A549 (cell line): Measurements from ENCODE around the gene ZBTB38. TPM values are rescaled to one million over a fixed set of nuclear protein-coding genes. Genes with fewer than 3 reads are reported as not detected.

ENCODE experiments used
- ATAC-seq, 2 experiments: fragments of 200-7000 bp in 1 of 2; fragments of >200 bp in 1 of 2; cut with Nextera tagmentation in 1 of 2; cut with Tn5 transposase in 1 of 2; 3 replicates each; pipeline versions ENCODE4 v1.8.0 to v1.9.1; 2018 to 2020; ENCODE audit warnings: mild to moderate bottlenecking in 1 of 2, moderate library complexity in 1 of 2
- CTCF ChIA-PET: fragments of 300-600 bp; sonication (Branson Sonifier 250); formaldehyde crosslinking; extraction: SDS; loops from one replicate; lab custom pipeline; 2021; ENCODE audit warnings: antibody characterized with exemption, inconsistent platforms; lab: Yijun Ruan, JAX
- POLR2A ChIA-PET: fragments of 350-600 bp; formaldehyde crosslinking; extraction: SDS; loops from one replicate; lab custom pipeline; 2021; ENCODE audit warnings: antibody characterized with exemption, inconsistent platforms; lab: Yijun Ruan, JAX
- DNase-seq, 2 experiments: peaks; one replicate each; pipeline versions ENCODE4 v3.0.0 to v3.0.0-alpha.2; 2011 to 2016; ENCODE audit warnings: low read depth in 1 of 2, low spot score in 1 of 2
- FAIRE-seq: peaks from 2 replicates; lab custom pipeline; 2011; peaks lifted over from hg19 to GRCh38; lab: Jason Lieb, UNC
- H3K27ac ChIP-seq, 2 experiments: fragments of >200 bp; sonication (Bioruptor Twin); formaldehyde crosslinking; 3 replicates each; pipeline ENCODE4 v1.5.1; 2016 to 2017
- H3K4me1 ChIP-seq: fragments of >200 bp; sonication (Bioruptor Twin); formaldehyde crosslinking; 3 replicates; pipeline ENCODE4 v1.6.1; 2016
- H3K4me2 ChIP-seq: fragments of >200 bp; sonication (Bioruptor Twin); formaldehyde crosslinking; 3 replicates; pipeline ENCODE4 v1.6.1; 2016
- H3K4me3 ChIP-seq: fragments of >200 bp; sonication (Bioruptor Twin); formaldehyde crosslinking; 3 replicates; pipeline ENCODE4 v1.5.1; 2016
- H3K9me3 ChIP-seq: fragments of >200 bp; sonication (Bioruptor Twin); formaldehyde crosslinking; 3 replicates; pipeline ENCODE4 v1.6.1; 2016
- EP300 ChIP-seq, 2 experiments: fragments of >200 bp; sonication (Bioruptor Twin); formaldehyde crosslinking; IDR thresholded peaks; 2 replicates in 1 of 2; 3 replicates in 1 of 2; pipeline ENCODE4 v1.6.1; 2016 to 2017
- HOXA7 ChIP-seq: fragments of 250-450 bp; sonication (Bioruptor Pico); IDR thresholded peaks from 2 replicates; pipeline ENCODE4 v1.5.0; 2020; ENCODE audit warnings: mild to moderate bottlenecking, moderate library complexity
- PHF8 ChIP-seq: fragments of 200-600 bp; sonication (generic); IDR thresholded peaks from 2 replicates; pipeline ENCODE4 v1.6.1; 2016; ENCODE audit warnings: low read depth, mild to moderate bottlenecking, antibody characterized with exemption, moderate library complexity, borderline replicate concordance
- RAD21 ChIP-seq, 2 experiments: fragments of >200 bp in 1 of 2; sonication (Bioruptor Twin) in 1 of 2; formaldehyde crosslinking in 1 of 2; IDR thresholded peaks in 1 of 2; conservative IDR thresholded peaks in 1 of 2; 2 replicates in 1 of 2; 3 replicates in 1 of 2; pipeline ENCODE4 v1.6.1; 2012 to 2018; ENCODE audit warnings: inconsistent platforms in 1 of 2
- RARB ChIP-seq: fragments of 250-450 bp; sonication (Bioruptor Pico); IDR thresholded peaks from 2 replicates; pipeline ENCODE4 v1.8.0; 2021; ENCODE audit warnings: mild to moderate bottlenecking, moderate library complexity
- RCOR1 ChIP-seq: fragments of 150-350 bp; IDR thresholded peaks from 2 replicates; pipeline ENCODE4 v1.6.1; 2014; ENCODE audit warnings: antibody characterized with exemption, low read length, low read depth
- SMC3 ChIP-seq: fragments of >200 bp; sonication (Bioruptor Twin); formaldehyde crosslinking; IDR thresholded peaks from 3 replicates; pipeline ENCODE4 v1.6.1; 2018; ENCODE audit warnings: inconsistent platforms
- ZFP36 ChIP-seq: fragments of 450-650 bp; IDR thresholded peaks from 2 replicates; pipeline ENCODE4 v1.6.1; 2014; ENCODE audit warnings: borderline replicate concordance; ENCODE audit not compliant: partially characterized antibody
- WGBS: methylation state at CpG from one replicate; pipeline ENCODE4 v1.1.6; 2017; ENCODE audit errors: missing lambda C conversion rate; 5-methylcytosine and 5-hydroxymethylcytosine counted together
- polyA plus RNA-seq, 4 experiments: library from polyadenylated mRNA; depleted of rRNA in 3 of 4; stranded (reverse); fragments of >200 nt; fragmentation: RNase III in 1 of 4; extraction: RNeasy Plus Mini Kit Qiagen cat#74134 plus additional on column Dnase treatment in 1 of 4; gene quantifications; 2 replicates in 3 of 4; 3 replicates in 1 of 4; pipeline ENCODE4 v1.2.3, GENCODE V29; 2011 to 2017
- TF ChIP-seq, protein P1 (sequence below): fragments of 150-350 bp; IDR thresholded peaks from 2 replicates; pipeline ENCODE4 v1.6.1; 2014; ENCODE audit warnings: low read depth, mild to moderate bottlenecking, low read length
- TF ChIP-seq, protein P2 (sequence below): fragments of >200 bp; sonication (Bioruptor Twin); formaldehyde crosslinking; IDR thresholded peaks from 3 replicates; pipeline ENCODE4 v1.5.1; 2016
- TF ChIP-seq, protein P3 (sequence below): fragments of 200-600 bp; sonication (generic); IDR thresholded peaks from 2 replicates; pipeline ENCODE4 v1.6.1; 2016; ENCODE audit warnings: antibody characterized with exemption, mild to moderate bottlenecking, moderate library complexity
- TF ChIP-seq, protein P4 (sequence below): IDR thresholded peaks from 2 replicates; pipeline ENCODE4 v1.6.1; 2012; ENCODE audit warnings: low read depth, borderline replicate concordance
- TF ChIP-seq, protein P5 (sequence below): IDR thresholded peaks from 2 replicates; pipeline ENCODE4 v1.6.1; 2012
- TF ChIP-seq, protein P6 (sequence below): fragments of >200 bp; sonication (Bioruptor Twin); formaldehyde crosslinking; IDR thresholded peaks from 3 replicates; pipeline ENCODE4 v1.6.1; 2016
- TF ChIP-seq, protein P7 (sequence below): fragments of 250-450 bp; sonication (Bioruptor Pico); IDR thresholded peaks from 2 replicates; pipeline ENCODE4 v1.5.0; 2021; ENCODE audit warnings: mild to moderate bottlenecking, moderate library complexity, borderline replicate concordance

The ZBTB38 gene
- polyA plus RNA-seq, 2 of the 4 experiments (the other 2 are of a cell fraction) = 72.0 to 110 TPM

DNA sequence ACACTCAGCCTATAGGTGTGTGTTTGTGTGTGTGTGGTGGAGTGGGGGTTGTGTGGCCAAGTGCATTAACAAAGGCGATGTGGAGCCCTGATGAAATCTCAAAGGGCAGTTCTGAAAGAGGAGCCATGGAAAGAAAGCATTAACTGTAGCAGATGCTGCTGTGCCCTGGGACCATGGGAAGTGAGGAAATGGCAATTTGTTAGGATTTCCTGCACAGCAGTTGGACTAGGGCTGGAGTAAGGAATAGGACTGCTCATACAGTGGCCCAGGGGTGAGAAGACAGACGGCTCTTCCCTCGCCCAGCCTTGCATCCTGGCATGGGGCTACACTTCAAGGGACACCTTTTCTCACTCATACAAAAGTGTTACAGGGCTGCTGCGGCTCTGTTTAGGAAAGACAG is 12.3 kb upstream of the ZBTB38 start:
- no peak overlapping the region for H3K4me2 ChIP-seq
- peaks cover 9% of the 10 kb centered on the region for H3K4me1 ChIP-seq
- H3K27ac ChIP-seq = peak overlapping the region; percentile 23 to 73; a peak in 5 of 6 replicates
- no peak for FAIRE-seq
- no peaks in the 10 kb centered on the region for H3K9me3 ChIP-seq
- TF ChIP-seq, protein P1, sequence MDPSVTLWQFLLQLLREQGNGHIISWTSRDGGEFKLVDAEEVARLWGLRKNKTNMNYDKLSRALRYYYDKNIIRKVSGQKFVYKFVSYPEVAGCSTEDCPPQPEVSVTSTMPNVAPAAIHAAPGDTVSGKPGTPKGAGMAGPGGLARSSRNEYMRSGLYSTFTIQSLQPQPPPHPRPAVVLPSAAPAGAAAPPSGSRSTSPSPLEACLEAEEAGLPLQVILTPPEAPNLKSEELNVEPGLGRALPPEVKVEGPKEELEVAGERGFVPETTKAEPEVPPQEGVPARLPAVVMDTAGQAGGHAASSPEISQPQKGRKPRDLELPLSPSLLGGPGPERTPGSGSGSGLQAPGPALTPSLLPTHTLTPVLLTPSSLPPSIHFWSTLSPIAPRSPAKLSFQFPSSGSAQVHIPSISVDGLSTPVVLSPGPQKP = no peak
- TF ChIP-seq, protein P2, sequence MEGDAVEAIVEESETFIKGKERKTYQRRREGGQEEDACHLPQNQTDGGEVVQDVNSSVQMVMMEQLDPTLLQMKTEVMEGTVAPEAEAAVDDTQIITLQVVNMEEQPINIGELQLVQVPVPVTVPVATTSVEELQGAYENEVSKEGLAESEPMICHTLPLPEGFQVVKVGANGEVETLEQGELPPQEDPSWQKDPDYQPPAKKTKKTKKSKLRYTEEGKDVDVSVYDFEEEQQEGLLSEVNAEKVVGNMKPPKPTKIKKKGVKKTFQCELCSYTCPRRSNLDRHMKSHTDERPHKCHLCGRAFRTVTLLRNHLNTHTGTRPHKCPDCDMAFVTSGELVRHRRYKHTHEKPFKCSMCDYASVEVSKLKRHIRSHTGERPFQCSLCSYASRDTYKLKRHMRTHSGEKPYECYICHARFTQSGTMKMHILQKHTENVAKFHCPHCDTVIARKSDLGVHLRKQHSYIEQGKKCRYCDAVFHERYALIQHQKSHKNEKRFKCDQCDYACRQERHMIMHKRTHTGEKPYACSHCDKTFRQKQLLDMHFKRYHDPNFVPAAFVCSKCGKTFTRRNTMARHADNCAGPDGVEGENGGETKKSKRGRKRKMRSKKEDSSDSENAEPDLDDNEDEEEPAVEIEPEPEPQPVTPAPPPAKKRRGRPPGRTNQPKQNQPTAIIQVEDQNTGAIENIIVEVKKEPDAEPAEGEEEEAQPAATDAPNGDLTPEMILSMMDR = no peak
- TF ChIP-seq RARB = no peak
- TF ChIP-seq HOXA7 (CRISPR knock-in tag) = no peak
- TF ChIP-seq RAD21 (conservative IDR thresholded peaks at IDR 0.05 in 1 of 2, IDR thresholded peaks at IDR 0.05 in 1 of 2) = no peak
- TF ChIP-seq, protein P3, sequence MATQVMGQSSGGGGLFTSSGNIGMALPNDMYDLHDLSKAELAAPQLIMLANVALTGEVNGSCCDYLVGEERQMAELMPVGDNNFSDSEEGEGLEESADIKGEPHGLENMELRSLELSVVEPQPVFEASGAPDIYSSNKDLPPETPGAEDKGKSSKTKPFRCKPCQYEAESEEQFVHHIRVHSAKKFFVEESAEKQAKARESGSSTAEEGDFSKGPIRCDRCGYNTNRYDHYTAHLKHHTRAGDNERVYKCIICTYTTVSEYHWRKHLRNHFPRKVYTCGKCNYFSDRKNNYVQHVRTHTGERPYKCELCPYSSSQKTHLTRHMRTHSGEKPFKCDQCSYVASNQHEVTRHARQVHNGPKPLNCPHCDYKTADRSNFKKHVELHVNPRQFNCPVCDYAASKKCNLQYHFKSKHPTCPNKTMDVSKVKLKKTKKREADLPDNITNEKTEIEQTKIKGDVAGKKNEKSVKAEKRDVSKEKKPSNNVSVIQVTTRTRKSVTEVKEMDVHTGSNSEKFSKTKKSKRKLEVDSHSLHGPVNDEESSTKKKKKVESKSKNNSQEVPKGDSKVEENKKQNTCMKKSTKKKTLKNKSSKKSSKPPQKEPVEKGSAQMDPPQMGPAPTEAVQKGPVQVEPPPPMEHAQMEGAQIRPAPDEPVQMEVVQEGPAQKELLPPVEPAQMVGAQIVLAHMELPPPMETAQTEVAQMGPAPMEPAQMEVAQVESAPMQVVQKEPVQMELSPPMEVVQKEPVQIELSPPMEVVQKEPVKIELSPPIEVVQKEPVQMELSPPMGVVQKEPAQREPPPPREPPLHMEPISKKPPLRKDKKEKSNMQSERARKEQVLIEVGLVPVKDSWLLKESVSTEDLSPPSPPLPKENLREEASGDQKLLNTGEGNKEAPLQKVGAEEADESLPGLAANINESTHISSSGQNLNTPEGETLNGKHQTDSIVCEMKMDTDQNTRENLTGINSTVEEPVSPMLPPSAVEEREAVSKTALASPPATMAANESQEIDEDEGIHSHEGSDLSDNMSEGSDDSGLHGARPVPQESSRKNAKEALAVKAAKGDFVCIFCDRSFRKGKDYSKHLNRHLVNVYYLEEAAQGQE = no peak
- TF ChIP-seq, protein P4, sequence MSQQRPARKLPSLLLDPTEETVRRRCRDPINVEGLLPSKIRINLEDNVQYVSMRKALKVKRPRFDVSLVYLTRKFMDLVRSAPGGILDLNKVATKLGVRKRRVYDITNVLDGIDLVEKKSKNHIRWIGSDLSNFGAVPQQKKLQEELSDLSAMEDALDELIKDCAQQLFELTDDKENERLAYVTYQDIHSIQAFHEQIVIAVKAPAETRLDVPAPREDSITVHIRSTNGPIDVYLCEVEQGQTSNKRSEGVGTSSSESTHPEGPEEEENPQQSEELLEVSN = no peak
- no peak for TF ChIP-seq ZFP36
- no peak for TF ChIP-seq EP300 (IDR thresholded peaks at IDR 0.05)
- no peak for TF ChIP-seq RCOR1
- TF ChIP-seq, protein P5, sequence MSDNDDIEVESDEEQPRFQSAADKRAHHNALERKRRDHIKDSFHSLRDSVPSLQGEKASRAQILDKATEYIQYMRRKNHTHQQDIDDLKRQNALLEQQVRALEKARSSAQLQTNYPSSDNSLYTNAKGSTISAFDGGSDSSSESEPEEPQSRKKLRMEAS = no peak
- TF ChIP-seq, protein P6, sequence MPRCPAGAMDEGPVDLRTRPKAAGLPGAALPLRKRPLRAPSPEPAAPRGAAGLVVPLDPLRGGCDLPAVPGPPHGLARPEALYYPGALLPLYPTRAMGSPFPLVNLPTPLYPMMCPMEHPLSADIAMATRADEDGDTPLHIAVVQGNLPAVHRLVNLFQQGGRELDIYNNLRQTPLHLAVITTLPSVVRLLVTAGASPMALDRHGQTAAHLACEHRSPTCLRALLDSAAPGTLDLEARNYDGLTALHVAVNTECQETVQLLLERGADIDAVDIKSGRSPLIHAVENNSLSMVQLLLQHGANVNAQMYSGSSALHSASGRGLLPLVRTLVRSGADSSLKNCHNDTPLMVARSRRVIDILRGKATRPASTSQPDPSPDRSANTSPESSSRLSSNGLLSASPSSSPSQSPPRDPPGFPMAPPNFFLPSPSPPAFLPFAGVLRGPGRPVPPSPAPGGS = no peak
- WGBS = 85% methylated on average over 4 of the region's 4 CpGs
- no peak for ATAC-seq
- no peak overlapping the region for H3K4me3 ChIP-seq
- DNase-seq = no peak
- ChIA-PET CTCF (no interaction called here), POLR2A (no interaction called here)

DNA sequence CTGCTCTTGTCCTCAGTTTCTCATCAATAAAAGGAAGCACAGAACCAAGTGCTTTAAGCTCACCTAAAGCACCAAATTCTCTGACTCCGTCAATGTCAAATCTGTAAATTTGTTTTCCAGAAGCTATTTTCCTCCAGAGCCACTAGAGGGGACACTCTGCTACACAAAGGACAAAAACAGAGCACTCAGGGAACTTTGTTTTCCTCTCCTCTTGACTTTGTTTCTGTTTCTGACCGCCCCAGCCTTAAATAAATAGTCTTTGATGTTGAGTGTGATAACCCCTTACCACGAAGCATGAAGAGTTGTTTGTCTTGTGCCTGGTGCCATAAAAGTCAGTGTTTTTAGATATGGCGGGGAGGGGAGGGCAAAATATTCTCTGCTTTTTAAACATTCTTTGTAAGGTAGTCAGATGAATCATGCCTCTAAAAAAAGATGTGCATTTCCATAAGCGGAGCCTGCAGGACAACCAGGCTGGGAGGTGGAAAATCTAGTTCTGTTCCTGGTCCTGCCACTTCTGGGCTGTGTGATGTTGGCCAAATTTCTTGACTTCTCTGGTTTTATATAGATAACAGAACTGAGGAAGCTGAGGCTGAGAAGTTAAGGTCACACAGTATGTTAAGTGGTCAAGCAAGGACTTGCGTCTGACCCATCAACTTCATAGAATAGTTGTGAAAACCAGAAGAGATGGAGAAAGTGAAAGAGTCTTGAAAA is 7.3 kb upstream of the ZBTB38 start:
- POLR2A ChIA-PET = interaction anchor here (0.5 to 1.7 kb wide), 5 partner anchors 41 to 1233 kb away, joined by 3 to 11 read pairs (median 4); no protein-coding TSS in a partner anchor
- H3K4me2 ChIP-seq = peak overlapping the region; percentile 58
- peaks cover 30% of the 10 kb centered on the region for H3K4me1 ChIP-seq
- 18% methylated on average over 6 of the region's 6 CpGs for WGBS
- H3K9me3 ChIP-seq = peaks cover 16% of the 10 kb centered on the region; the same call in 2 of the 3 replicates
- peak; percentile 63 for FAIRE-seq
- CTCF ChIA-PET = interaction anchor here (0.6 to 4.5 kb wide), 46 partner anchors 9 to 200 kb away, joined by 3 to 60 read pairs (median 6); no protein-coding TSS in a partner anchor
- peak; percentile 95 for ATAC-seq
- H3K4me3 ChIP-seq = no peak overlapping the region
- H3K27ac ChIP-seq = peak overlapping the region; percentile 89 to 100
- peak; percentile 86 to 95 for DNase-seq
- TF ChIP-seq, protein P3 = no peak
- TF ChIP-seq, protein P6 = no peak
- TF ChIP-seq, protein P5 = peak; percentile 74
- peak; percentile 97 for TF ChIP-seq SMC3
- TF ChIP-seq PHF8 = no peak
- TF ChIP-seq, protein P7, sequence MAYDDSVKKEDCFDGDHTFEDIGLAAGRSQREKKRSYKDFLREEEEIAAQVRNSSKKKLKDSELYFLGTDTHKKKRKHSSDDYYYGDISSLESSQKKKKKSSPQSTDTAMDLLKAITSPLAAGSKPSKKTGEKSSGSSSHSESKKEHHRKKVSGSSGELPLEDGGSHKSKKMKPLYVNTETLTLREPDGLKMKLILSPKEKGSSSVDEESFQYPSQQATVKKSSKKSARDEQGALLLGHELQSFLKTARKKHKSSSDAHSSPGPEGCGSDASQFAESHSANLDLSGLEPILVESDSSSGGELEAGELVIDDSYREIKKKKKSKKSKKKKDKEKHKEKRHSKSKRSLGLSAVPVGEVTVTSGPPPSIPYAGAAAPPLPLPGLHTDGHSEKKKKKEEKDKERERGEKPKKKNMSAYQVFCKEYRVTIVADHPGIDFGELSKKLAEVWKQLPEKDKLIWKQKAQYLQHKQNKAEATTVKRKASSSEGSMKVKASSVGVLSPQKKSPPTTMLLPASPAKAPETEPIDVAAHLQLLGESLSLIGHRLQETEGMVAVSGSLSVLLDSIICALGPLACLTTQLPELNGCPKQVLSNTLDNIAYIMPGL (CRISPR knock-in tag) = no peak
